Adrenal gland (tissue), 5 donors: ENCODE measurements around the gene STK39.

Source experiments
- POLR2A ChIP-seq, 2 donors: fragments of 450-650 bp; IDR thresholded peaks; one replicate each; pipeline ENCODE4 v1.6.1; 2017; ENCODE audit warnings: antibody characterized with exemption in 2 of 2, mild to moderate bottlenecking in 2 of 2, moderate library complexity in 1 of 2
- TF ChIP-seq, protein P1 (sequence below), 6 experiments: fragments of 450-650 bp in 4 of 6; fragments of 200-600 bp in 2 of 6; sonication (generic) in 1 of 6; IDR thresholded peaks; 1 replicate in 5 of 6; 2 replicates in 1 of 6; pipeline versions ENCODE4 v1.5.1 to v1.8.0; 2016 to 2021; ENCODE audit warnings: antibody characterized with exemption in 6 of 6, mild to moderate bottlenecking in 2 of 6, moderate library complexity in 1 of 6
- donor health status: DM: no; HTN: no; CAD: no.

DNA sequence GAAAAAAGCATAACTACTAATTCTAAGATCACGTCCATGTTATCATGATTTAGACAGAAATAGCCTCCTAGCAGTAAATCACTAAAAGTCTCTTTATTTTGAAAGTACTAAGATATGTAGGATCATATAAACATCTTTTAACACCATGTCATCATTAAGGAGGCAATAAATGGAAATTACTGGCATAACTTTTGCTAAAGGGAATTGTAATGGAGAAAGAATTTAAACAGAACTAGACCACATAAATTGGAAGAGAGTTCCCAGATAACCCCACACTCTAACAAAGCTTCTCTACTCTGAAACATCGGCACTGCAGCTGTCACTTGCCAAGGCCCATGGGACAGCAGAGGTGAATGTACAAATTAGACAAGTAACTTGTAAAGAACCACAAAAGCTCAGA, 29.5 kb downstream of the STK39 start:
- no peak for TF ChIP-seq POLR2A (IDR thresholded peaks at IDR 0.05)
- TF ChIP-seq, protein P1, sequence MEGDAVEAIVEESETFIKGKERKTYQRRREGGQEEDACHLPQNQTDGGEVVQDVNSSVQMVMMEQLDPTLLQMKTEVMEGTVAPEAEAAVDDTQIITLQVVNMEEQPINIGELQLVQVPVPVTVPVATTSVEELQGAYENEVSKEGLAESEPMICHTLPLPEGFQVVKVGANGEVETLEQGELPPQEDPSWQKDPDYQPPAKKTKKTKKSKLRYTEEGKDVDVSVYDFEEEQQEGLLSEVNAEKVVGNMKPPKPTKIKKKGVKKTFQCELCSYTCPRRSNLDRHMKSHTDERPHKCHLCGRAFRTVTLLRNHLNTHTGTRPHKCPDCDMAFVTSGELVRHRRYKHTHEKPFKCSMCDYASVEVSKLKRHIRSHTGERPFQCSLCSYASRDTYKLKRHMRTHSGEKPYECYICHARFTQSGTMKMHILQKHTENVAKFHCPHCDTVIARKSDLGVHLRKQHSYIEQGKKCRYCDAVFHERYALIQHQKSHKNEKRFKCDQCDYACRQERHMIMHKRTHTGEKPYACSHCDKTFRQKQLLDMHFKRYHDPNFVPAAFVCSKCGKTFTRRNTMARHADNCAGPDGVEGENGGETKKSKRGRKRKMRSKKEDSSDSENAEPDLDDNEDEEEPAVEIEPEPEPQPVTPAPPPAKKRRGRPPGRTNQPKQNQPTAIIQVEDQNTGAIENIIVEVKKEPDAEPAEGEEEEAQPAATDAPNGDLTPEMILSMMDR (IDR thresholded peaks at IDR 0.05): no peak
